ENCODE results near the gene ZBTB4. TPM values are rescaled to one million over a fixed set of nuclear protein-coding genes. Genes with fewer than 3 reads are reported as not detected.

Gene ZBTB4
- total RNA-seq, 1 experiment from 2014 or later, result 17.1 TPM

- intact Hi-C loops (cut with micrococcal nuclease), result no loop called here
- H3K27me3 ChIP-seq (ENCODE audit: insufficient read depth, low read length), result no peaks in the 10 kb centered on the region
- no peaks in the 10 kb centered on the region for H4K20me1 ChIP-seq (ENCODE audit: insufficient read depth)
- peaks cover 3 to 6% of the 10 kb centered on the region in 2 experiments; a peak in 2 of 4 replicates for H3K36me3 ChIP-seq (ENCODE audit: control insufficient read depth in 1 of 2, insufficient read depth in 2 of 2, low read length in 2 of 2)
- DNase-seq (ENCODE audit: low read depth, low spot score) (no peak), ATAC-seq (no peak)
- H3K27ac ChIP-seq (ENCODE audit: low read depth, low read length), result no peak overlapping the region; the same call in 1 of the 2 replicates
- H3K9me3 ChIP-seq (ENCODE audit: control insufficient read depth in 1 of 2, insufficient read depth in 1 of 2, low read depth in 1 of 2, low read length in 2 of 2), result no peaks in the 10 kb centered on the region
- H3K4me1 ChIP-seq (ENCODE audit: control insufficient read depth in 1 of 2, insufficient read depth in 2 of 2, low read length in 2 of 2), result peaks cover 0 to 3% of the 10 kb centered on the region in 2 experiments; a peak in 1 of 4 replicates
- H3K4me3 ChIP-seq (replicated peaks in 1 of 2; ENCODE audit: low read depth in 1 of 2, low read length in 2 of 2), result no peak overlapping the region
- TF ChIP-seq EZH2phosphoT487 (IDR thresholded peaks at IDR 0.05; ENCODE audit: borderline replicate concordance), result no peak
- no peak for TF ChIP-seq EZH2 (IDR thresholded peaks at IDR 0.05)
- no peak for TF ChIP-seq FOSL1 (IDR thresholded peaks at IDR 0.05; ENCODE audit: low read depth)
- no peak for TF ChIP-seq CTCF (IDR thresholded peaks at IDR 0.05 in 2 of 3, conservative IDR thresholded peaks at IDR 0.05 in 1 of 3; ENCODE audit: borderline replicate concordance in 1 of 3, insufficient read depth in 1 of 3, low read depth in 2 of 3, low read length in 2 of 3)
- no peak for TF ChIP-seq ATF3 (IDR thresholded peaks at IDR 0.05)
- TF ChIP-seq REST (IDR thresholded peaks at IDR 0.05; ENCODE audit: low read depth), result no peak
- no peak for TF ChIP-seq RAD21 (IDR thresholded peaks at IDR 0.05; ENCODE audit: low read depth)
- TF ChIP-seq SIN3A (IDR thresholded peaks at IDR 0.05; ENCODE audit: low read depth), result no peak
- TF ChIP-seq JUND (IDR thresholded peaks at IDR 0.05), result no peak
- TF ChIP-seq, protein P1, sequence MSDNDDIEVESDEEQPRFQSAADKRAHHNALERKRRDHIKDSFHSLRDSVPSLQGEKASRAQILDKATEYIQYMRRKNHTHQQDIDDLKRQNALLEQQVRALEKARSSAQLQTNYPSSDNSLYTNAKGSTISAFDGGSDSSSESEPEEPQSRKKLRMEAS (IDR thresholded peaks at IDR 0.05), result no peak
- no peak for TF ChIP-seq CEBPB (IDR thresholded peaks at IDR 0.05; ENCODE audit: low read depth)
- no peak for TF ChIP-seq POLR2AphosphoS5 (IDR thresholded peaks at IDR 0.05; ENCODE audit: low read depth, low read length)
- no peak for TF ChIP-seq CBX3 (IDR thresholded peaks at IDR 0.05; ENCODE audit: low read depth)
- no peak for TF ChIP-seq ZFX (IDR thresholded peaks at IDR 0.05)
- TF ChIP-seq ZNF274 (IDR thresholded peaks at IDR 0.05; ENCODE audit: low read depth, low read length), result no peak
- TF ChIP-seq TCF7L2 (IDR thresholded peaks at IDR 0.05; ENCODE audit: borderline replicate concordance, extremely low read depth, insufficient read depth, insufficient read length), result no peak
- TF ChIP-seq SP1 (IDR thresholded peaks at IDR 0.05; ENCODE audit: low read depth), result no peak
- TF ChIP-seq ELF1 (IDR thresholded peaks at IDR 0.05; ENCODE audit: borderline replicate concordance, low read depth), result no peak
- no peak for TF ChIP-seq EGR1 (IDR thresholded peaks at IDR 0.05; ENCODE audit: low read depth)
- no peak for TF ChIP-seq SRF (IDR thresholded peaks at IDR 0.05; ENCODE audit: low read depth)
- H3K4me2 ChIP-seq (ENCODE audit: low read length), result no peak overlapping the region
- no peak overlapping the region for H3K9ac ChIP-seq (ENCODE audit: low read length)
- POLR2A ChIA-PET, result interaction anchor here (1.3 kb wide), 2 partner anchors 9 to 23 kb away, joined by 3 to 4 read pairs; partner anchors contain the start of gene TMEM256
- RAD21 ChIA-PET (ENCODE audit: low non-redundant PET in 1 of 2, low total read pairs in 2 of 2, uncharacterized antibody in 2 of 2, unreplicated experiment in 2 of 2), result no interaction called here
- no peak overlapping the region for H2AFZ ChIP-seq (ENCODE audit: low read depth, low read length, poor library complexity, severe bottlenecking)
- no peaks in the 10 kb centered on the region for H3K9me2 ChIP-seq (ENCODE audit: insufficient read depth)
- CTCF ChIA-PET, result no interaction called here
- BruUV-seq (replicated peaks), result no TSS peak
- H3K79me2 ChIP-seq (ENCODE audit: insufficient read depth, low read length), result no peaks in the 10 kb centered on the region
Observed at GRCh38 chr17:7413346-7413985, 66.0 kb downstream of the ZBTB4 start.

Data from HCT116 (cell line).